NCI-H1436 (cell line): ENCODE data around the gene TSEN2.
"Not testable (repeated sequence)": the region's sequence is repeated elsewhere in the genome, so short reads cannot be mapped to it uniquely, and the experiment has no call there.

Source experiments
- DNase-seq: peaks from one replicate; lab custom pipeline; 2025; lab: John Stamatoyannopoulos, UW

The TSEN2 gene

DNA sequence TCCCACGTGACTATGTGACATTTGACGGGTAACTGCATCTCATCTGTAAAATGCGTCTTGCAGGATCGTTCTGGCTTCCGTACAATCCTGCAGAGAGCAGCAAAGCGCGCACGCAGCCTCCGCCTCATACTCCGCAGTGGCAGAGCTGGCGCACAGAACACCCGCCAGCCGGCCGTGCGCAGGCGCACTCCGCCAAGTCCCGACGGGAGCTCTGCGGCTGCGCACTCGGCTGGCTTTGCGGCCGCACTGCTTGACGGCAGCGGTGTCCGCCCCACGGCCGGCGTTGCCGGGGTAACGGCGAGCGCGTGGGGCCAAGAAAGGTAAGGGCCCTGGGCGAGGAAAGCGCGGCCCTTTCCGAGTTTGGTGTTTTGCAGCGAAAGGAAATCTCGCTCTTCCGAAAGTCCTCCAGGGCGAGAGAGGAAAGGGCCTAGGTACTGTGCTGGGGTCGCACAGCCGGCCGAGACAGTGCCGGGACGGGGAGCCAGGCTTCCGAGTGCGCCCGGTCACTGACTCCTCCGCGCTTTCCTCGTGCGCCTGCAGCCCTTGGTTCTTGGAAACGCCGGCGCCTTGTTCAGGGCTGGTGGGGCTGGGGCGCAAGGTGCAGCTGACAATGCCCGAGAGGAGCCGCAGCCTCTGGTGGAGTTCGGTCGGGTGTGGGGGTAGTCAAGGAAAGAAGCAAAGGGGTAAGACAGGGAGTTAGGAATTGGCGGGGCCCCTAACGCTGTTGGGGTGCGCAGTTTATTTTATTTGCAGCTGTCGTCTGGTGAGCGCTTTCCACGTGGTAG, at the start of gene TSEN2:
TSS of gene TSEN2 (plus strand) at position 283 of the 785 bp plus-strand sequence. CDS start 5,321 bp downstream, outside the sequence.
- peak; percentile 82 for DNase-seq

GRCh38 chr3:12436514-12437220, 47.6 kb upstream of the TSEN2 start:
- DNase-seq: no peak

DNA sequence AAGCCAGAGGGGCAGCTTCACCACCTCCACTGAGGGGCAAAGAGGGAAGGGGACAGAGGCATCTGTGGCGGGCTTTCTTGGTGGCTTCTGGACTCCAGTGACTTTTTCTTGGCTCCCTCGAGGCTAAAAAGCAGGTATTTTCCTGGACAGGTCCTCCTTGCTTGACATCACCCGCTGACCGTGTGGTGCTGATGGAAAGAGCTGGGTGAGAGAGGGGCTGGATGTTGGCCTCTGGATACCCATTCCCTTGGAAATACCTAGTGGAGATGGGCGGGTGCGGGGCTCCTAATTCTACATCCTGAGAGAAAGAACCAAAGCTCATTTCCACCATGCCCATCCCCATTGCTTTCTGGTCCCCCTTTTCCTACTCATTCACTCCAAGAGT, 47.1 kb upstream of the TSEN2 start:
- no peak for DNase-seq

- no peak for DNase-seq
These were observed 46.4 kb upstream of the TSEN2 start for GRCh38 chr3:12437861-12438260.

GRCh38 chr3:12438318-12438717, 46.0 kb upstream of the TSEN2 start:
- DNase-seq: no peak

- DNase-seq: no peak
These were observed 44.9 kb upstream of the TSEN2 start for GRCh38 chr3:12439161-12439940.

DNA sequence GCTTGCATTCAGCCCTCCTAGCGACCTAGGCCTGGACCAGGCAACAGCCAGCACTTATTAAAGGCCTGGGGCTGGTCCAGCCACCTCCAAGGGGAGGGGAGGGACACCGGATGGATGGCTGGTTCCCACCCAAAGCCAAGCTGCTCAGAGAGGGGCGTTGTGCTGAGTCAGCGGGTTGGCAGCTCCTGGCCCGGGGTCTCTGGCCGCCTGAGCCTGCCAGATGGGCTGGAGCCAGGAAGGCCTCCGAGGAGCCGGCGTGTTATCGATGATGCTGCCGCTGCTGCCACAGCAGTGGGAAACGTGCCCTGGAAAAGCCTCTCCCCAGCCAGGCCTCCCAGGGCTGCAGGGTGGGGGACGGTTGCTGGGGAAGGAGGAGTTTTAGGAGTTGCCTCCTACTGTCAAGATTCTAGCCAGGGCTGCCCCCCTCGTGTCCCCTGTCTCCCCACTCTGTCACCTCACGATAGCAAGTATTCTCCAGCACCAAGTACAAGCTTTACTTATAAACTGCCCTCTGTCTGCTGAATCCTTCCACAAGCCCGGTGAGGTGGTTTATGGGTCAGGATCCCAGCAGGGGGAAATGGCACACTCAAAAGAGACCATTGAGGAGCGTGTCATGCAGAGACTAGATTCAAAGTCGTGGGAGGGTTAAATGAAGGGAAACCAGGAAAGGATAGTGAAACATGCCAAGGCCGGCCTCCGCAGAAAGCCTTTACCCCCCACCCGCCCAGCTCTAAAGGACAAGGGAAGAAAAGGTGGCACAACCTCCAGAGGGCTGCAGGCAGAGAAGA, 43.2 kb upstream of the TSEN2 start:
- no peak for DNase-seq

DNA sequence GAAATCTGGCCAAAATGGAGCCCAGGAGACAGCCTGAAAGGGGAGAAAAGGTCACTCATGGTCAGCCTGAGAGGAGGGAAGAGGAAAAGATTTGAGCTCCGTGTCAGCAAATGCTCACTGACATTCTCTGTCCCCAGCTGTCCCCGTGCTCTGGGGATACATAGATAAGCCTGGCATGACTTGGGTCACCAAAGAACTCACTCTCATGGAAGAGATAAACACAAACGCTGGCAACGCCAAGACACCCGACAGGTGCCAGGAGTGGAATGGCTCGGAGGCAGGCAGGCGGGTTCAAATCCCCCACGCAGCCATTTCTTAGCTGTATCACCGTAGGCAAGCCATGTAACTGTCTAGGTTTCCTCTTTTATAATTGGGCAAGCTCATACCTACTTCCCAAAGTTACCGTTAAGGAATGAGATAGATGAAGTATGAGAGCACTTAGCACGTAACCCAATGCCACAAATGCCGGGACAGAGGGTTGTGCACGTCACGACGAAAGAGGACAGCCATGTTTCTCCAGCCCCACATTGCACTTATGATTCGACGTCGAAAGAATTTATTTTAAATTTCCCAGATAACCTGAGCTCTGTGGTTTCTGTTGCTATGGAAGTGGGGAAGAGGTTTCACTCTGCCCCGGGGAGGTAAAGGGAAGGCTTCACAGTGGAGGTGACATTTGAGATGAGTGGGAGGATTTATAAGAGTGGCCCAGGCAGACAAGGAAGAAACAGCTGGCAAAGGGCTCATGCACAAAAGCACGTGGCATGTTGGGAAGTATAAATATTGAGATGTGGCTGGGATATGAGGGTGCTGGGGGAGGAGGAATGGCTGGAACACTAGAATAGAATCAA, 41.4 kb upstream of the TSEN2 start:
- no peak for DNase-seq

GRCh38 chr3:12443781-12444522, 40.3 kb upstream of the TSEN2 start:
- no peak for DNase-seq

- no peak for DNase-seq
These were observed 39.5 kb upstream of the TSEN2 start for GRCh38 chr3:12444582-12445471.

DNA sequence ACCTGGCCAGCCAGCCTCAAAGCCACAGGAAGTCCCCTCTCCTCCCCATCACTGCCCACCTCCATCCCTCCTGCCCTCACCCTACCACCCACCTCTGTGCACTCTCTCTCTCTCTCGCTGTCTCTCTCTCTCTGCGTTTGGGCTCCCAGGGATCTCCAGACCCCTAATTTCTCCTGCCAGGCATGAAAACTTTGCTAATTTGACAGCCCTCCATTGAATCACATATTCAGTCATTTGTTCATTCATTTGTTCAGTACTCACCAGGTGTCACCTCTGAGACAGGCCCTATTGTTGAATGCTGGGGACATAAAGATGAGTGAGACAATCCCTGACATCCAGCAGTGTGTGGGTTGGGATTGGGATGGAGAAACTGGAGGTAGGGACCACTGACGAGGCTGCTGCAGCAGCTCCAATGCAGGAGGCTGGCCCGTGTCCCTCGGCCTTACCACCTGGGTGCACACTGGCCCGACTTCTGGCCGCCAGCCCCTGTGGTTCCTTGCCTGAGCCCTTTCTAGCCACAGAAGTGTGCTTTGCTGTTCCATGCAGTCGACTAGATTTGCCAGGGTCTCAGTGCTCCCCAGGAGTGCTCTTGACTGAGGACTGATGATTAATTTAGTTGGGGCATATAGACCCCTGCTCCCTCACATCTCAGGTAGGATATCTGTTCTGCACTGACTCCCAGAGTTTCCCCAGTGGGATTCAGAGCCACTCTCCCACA, 38.6 kb upstream of the TSEN2 start:
- DNase-seq: no peak

DNA sequence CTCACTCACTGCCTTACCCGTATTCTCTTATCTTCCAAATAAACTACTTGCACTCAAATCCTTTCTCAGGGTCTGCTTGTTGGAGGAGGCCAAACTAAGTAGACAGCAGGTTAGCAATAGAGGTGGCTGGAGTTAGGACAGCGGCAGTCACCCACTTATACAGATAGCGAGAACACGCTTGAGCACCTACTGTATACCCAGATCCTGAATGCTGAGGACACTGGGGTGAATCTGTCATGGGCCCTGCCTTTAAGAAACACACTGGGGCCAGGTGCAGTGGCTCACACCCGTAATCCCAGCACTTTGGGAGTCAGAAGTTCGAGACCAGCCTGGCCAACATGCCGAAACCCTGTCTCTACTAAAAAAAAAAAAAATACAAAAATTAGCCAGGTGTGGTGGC, 38.0 kb upstream of the TSEN2 start:
- no peak for DNase-seq

DNA sequence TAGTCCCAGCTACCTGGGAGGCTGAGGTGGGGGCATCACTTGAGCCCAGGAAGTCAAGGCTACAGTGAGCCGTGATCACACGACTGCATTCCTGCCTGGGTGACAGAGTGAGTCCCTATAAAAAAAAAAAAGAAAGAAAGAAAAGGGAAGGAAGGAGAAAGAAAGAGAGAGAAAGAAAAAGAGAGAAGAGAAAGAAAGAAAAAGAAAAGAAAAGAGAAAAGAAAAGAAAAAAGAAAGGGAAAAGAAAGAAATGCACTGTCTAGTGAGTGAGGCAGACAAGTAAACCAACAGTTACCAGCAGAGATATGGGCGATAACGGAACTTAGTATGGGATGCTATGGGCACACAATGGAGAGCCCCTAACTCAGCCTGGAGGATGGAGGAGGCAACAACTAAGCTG, 37.2 kb upstream of the TSEN2 start:
- DNase-seq: no peak

GRCh38 chr3:12448404-12449202, 35.7 kb upstream of the TSEN2 start:
- not testable (repeated sequence) for DNase-seq

GRCh38 chr3:12449889-12450682, 34.2 kb upstream of the TSEN2 start:
- DNase-seq: no peak

GRCh38 chr3:12451481-12451880, 32.8 kb upstream of the TSEN2 start:
- DNase-seq: no peak

DNA sequence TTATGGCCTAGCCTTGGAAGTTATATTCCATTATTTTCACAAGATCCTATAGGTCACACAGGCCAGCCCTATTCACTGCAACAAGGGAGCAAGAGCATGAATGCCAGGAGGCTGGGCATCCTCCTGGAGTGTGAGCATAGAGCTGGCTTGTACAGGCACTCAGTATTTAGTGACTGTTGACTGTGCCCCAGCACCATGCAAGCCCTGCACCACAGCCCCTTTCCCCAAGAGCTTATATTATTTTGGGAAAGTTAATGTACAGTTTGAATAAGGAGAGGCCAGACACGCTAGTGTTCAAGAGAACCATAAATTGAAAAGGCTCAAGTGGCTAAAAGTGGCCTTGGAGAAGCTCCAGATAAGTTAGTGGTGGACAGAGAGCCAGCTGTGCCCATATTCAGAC, 32.3 kb upstream of the TSEN2 start:
- no peak for DNase-seq
